ENCODE measurements around the gene SHANK1.

- TF ChIP-seq CTCF (conservative IDR thresholded peaks at IDR 0.05; ENCODE audit: low read length): no peak
- no peak for TF ChIP-seq EZH2phosphoT487 (IDR thresholded peaks at IDR 0.05; ENCODE audit: borderline replicate concordance)
Observed at GRCh38 chr19:50720181-50720920, 749 bp upstream of the SHANK1 start.
